H1 (cell line): Measurements from ENCODE around the gene PRKAR2B. TPM values are rescaled to one million over a fixed set of nuclear protein-coding genes. Genes with fewer than 3 reads are reported as not detected.
A peak's percentile ranks its signal among the peaks of the same experiment; 100 is the strongest.

Experiments used
- CTCF ChIA-PET: fragments of 300-600 bp; sonication (Branson Sonifier 250); formaldehyde crosslinking; loops from one replicate; lab custom pipeline; 2021; ENCODE audit not compliant: partially characterized antibody; lab: Charles Lee
- POLR2A ChIA-PET: fragments of 300-600 bp; sonication (Branson Sonifier 250); formaldehyde crosslinking; loops from one replicate; lab custom pipeline; 2021; ENCODE audit warnings: inconsistent platforms; ENCODE audit not compliant: partially characterized antibody; lab: Charles Lee
- DNase-seq, 2 experiments: peaks; one replicate each; pipeline versions ENCODE4 v3.0.0 to v3.0.0-alpha.2; 2010 to 2022; ENCODE audit warnings: low spot score in 2 of 2, low read depth in 1 of 2, mixed read lengths in 1 of 2
- FAIRE-seq: peaks from 2 replicates; lab custom pipeline; 2011; peaks lifted over from hg19 to GRCh38; lab: Jason Lieb, UNC
- H2AFZ ChIP-seq: 2 replicates; pipeline ENCODE4 v1.8.1; 2012; ENCODE audit warnings: low read length, inconsistent platforms
- H2AK5ac ChIP-seq: 2 replicates; pipeline ENCODE4 v1.6.1; 2013; ENCODE audit warnings: low read depth, low read length
- H2BK120ac ChIP-seq: replicated peaks from 2 replicates; pipeline ENCODE3; 2013; ENCODE audit warnings: low read depth, low read length, inconsistent platforms
- H2BK12ac ChIP-seq: 2 replicates; pipeline ENCODE4 v1.6.1; 2013; ENCODE audit warnings: low read depth, low read length
- H2BK15ac ChIP-seq: 2 replicates; pipeline ENCODE4 v1.6.1; 2013; ENCODE audit warnings: low read length
- H2BK20ac ChIP-seq: 2 replicates; pipeline ENCODE4 v1.6.1; 2013; ENCODE audit warnings: low read length
- H2BK5ac ChIP-seq: 2 replicates; pipeline ENCODE4 v1.6.1; 2013; ENCODE audit warnings: low read depth, low read length
- H3K14ac ChIP-seq: 2 replicates; pipeline ENCODE4 v1.6.1; 2013; ENCODE audit warnings: inconsistent platforms; ENCODE audit not compliant: insufficient read length
- H3K18ac ChIP-seq: 2 replicates; pipeline ENCODE4 v1.6.1; 2013; ENCODE audit warnings: low read length; ENCODE audit errors: extremely low read depth
- H3K23ac ChIP-seq: 2 replicates; pipeline ENCODE4 v1.6.1; 2013; ENCODE audit warnings: inconsistent platforms; ENCODE audit not compliant: insufficient read length
- H3K23me2 ChIP-seq: 2 replicates; pipeline ENCODE4 v1.6.1; 2013; ENCODE audit warnings: low read depth, low read length
- H3K27ac ChIP-seq: 2 replicates; pipeline ENCODE4 v1.6.1; 2011; ENCODE audit warnings: low read depth, low read length, inconsistent platforms
- H3K27me3 ChIP-seq, 4 experiments: replicated peaks in 1 of 4; 1 replicate in 1 of 4; 2 replicates in 3 of 4; pipeline versions ENCODE4 v1.6.1 to v1.8.1; 2011 to 2013; ENCODE audit warnings: low read length in 3 of 4, mild to moderate bottlenecking in 3 of 4, inconsistent platforms in 2 of 4, mixed read lengths in 2 of 4, moderate library complexity in 1 of 4; ENCODE audit not compliant: control insufficient read depth in 3 of 4, insufficient read depth in 3 of 4; ENCODE audit errors: extremely low read depth in 1 of 4
- H3K36me3 ChIP-seq, 4 experiments: 2 replicates each; pipeline versions ENCODE4 v1.6.1 to v1.8.1; 2011 to 2013; ENCODE audit warnings: mild to moderate bottlenecking in 4 of 4, low read length in 3 of 4, moderate library complexity in 2 of 4, control low read depth in 1 of 4, inconsistent platforms in 1 of 4; ENCODE audit not compliant: insufficient read depth in 4 of 4, control insufficient read depth in 2 of 4
- H3K4ac ChIP-seq: replicated peaks from 2 replicates; pipeline ENCODE3; 2013; ENCODE audit warnings: low read length, low read depth, mixed read lengths, inconsistent platforms; ENCODE audit not compliant: insufficient read length
- H3K4me1 ChIP-seq, 4 experiments: replicated peaks in 1 of 4; 1 replicate in 1 of 4; 2 replicates in 3 of 4; pipeline versions ENCODE4 v1.6.1 to v1.8.1; 2011 to 2013; ENCODE audit warnings: low read length in 3 of 4, inconsistent platforms in 2 of 4, mixed read lengths in 1 of 4; ENCODE audit not compliant: insufficient read depth in 4 of 4, control insufficient read depth in 3 of 4
- H3K4me2 ChIP-seq, 2 experiments: 2 replicates each; pipeline versions ENCODE4 v1.6.1 to v1.8.1; 2011 to 2013; ENCODE audit warnings: low read depth in 2 of 2, low read length in 2 of 2, control low read depth in 1 of 2, inconsistent platforms in 1 of 2, mild to moderate bottlenecking in 1 of 2; ENCODE audit not compliant: insufficient read depth in 1 of 2
- H3K4me3 ChIP-seq, 4 experiments: fragments of 200-600, 300-600 bp in 1 of 4; sonication (generic), shearing (Covaris generic), sonication (Bioruptor Twin) in 1 of 4; 2 replicates each; pipeline versions ENCODE4 v1.5.1 to v1.8.1; 2011 to 2016; ENCODE audit warnings: low read length in 4 of 4, low read depth in 3 of 4, control low read depth in 2 of 4, inconsistent platforms in 2 of 4, mild to moderate bottlenecking in 2 of 4, mixed read lengths in 1 of 4, moderate library complexity in 1 of 4; ENCODE audit not compliant: insufficient read depth in 2 of 4; ENCODE audit errors: extremely low read depth in 1 of 4
- H3K56ac ChIP-seq: replicated peaks from 2 replicates; pipeline ENCODE3; 2013; ENCODE audit warnings: low read depth, mild to moderate bottlenecking, mixed read lengths, low read length, inconsistent platforms; ENCODE audit not compliant: insufficient read length
- H3K79me1 ChIP-seq: 2 replicates; pipeline ENCODE4 v1.6.1; 2013; ENCODE audit warnings: low read depth, low read length, control low read depth
- H3K79me2 ChIP-seq, 2 experiments: 2 replicates each; pipeline versions ENCODE4 v1.6.1 to v1.8.1; 2012 to 2013; ENCODE audit warnings: low read length in 2 of 2, mild to moderate bottlenecking in 2 of 2, inconsistent platforms in 1 of 2; ENCODE audit not compliant: insufficient read depth in 2 of 2, control insufficient read depth in 1 of 2
- H3K9ac ChIP-seq, 4 experiments: replicated peaks in 1 of 4; 1 replicate in 1 of 4; 2 replicates in 3 of 4; pipeline versions ENCODE4 v1.6.1 to v1.8.1; 2011 to 2013; ENCODE audit warnings: low read depth in 3 of 4, low read length in 3 of 4, control low read depth in 2 of 4, mild to moderate bottlenecking in 2 of 4, moderate library complexity in 2 of 4, inconsistent platforms in 1 of 4; ENCODE audit errors: extremely low read depth in 1 of 4
- H3K9me3 ChIP-seq, 2 experiments: 2 replicates each; pipeline versions ENCODE4 v1.6.1 to v1.8.1; 2012 to 2013; ENCODE audit warnings: mild to moderate bottlenecking in 2 of 2, moderate library complexity in 2 of 2, control low read depth in 1 of 2, inconsistent platforms in 1 of 2, low read depth in 1 of 2, low read length in 1 of 2, mixed read lengths in 1 of 2; ENCODE audit not compliant: insufficient read depth in 2 of 2
- H4K20me1 ChIP-seq, 2 experiments: replicated peaks in 1 of 2; 2 replicates each; pipeline versions ENCODE3 to v1.8.1; 2011 to 2013; ENCODE audit warnings: inconsistent platforms in 2 of 2, low read length in 2 of 2, mild to moderate bottlenecking in 1 of 2; ENCODE audit not compliant: insufficient read depth in 2 of 2, control insufficient read depth in 1 of 2
- H4K5ac ChIP-seq: 2 replicates; pipeline ENCODE4 v1.6.1; 2013; ENCODE audit warnings: low read length, low read depth, mixed read lengths, inconsistent platforms; ENCODE audit not compliant: insufficient read length
- H4K8ac ChIP-seq: 2 replicates; pipeline ENCODE4 v1.8.0; 2013; ENCODE audit warnings: mild to moderate bottlenecking, moderate library complexity, low read length, inconsistent platforms; ENCODE audit not compliant: insufficient read depth; ENCODE audit errors: extremely low read depth
- H4K91ac ChIP-seq: replicated peaks from 2 replicates; pipeline ENCODE3; 2013; ENCODE audit warnings: low read length, mixed read lengths, inconsistent platforms; ENCODE audit not compliant: insufficient read length
- HDAC6 ChIP-seq: IDR thresholded peaks from one replicate; pipeline ENCODE4 v1.7.1; 2012; ENCODE audit warnings: low read depth, mild to moderate bottlenecking, inconsistent platforms, low read length, moderate library complexity
- KDM4A ChIP-seq: IDR thresholded peaks from one replicate; pipeline ENCODE4 v1.7.1; 2012; ENCODE audit warnings: low read depth, mild to moderate bottlenecking, moderate library complexity, low read length, inconsistent platforms; ENCODE audit not compliant: severe bottlenecking
- RNF2 ChIP-seq: fragments of 200-900, 300-1000 bp; sonication (generic); IDR thresholded peaks from 2 replicates; pipeline ENCODE4 v1.7.1; 2016; ENCODE audit warnings: borderline replicate concordance, low read depth, mild to moderate bottlenecking, antibody characterized with exemption, low read length; ENCODE audit not compliant: poor library complexity, severe bottlenecking; ENCODE audit errors: missing control alignments
- SIN3A ChIP-seq, 2 experiments: IDR thresholded peaks in 1 of 2; conservative IDR thresholded peaks in 1 of 2; 2 replicates each; pipeline ENCODE4 v1.6.1; 2011 to 2012; ENCODE audit warnings: low read length in 2 of 2, improper control_type of control experiment in 1 of 2, low read depth in 1 of 2, mild to moderate bottlenecking in 1 of 2
- SP2 ChIP-seq: IDR thresholded peaks from 2 replicates; pipeline ENCODE4 v1.6.1; 2012; ENCODE audit warnings: mild to moderate bottlenecking, low read length, inconsistent platforms
- WGBS, 2 experiments: shearing (Covaris generic) in 1 of 2; methylation state at CpG; one replicate each; pipeline versions ENCODE4 v1.1.6 to v1.1.7; 2013 to 2015; ENCODE audit warnings: low lambda C conversion rate in 2 of 2, mixed read lengths in 2 of 2, inconsistent platforms in 1 of 2, low coverage in 1 of 2, missing lambda C conversion rate in 1 of 2; ENCODE audit not compliant: insufficient replicate concordance in 2 of 2, insufficient coverage in 1 of 2, insufficient read length in 1 of 2; ENCODE audit errors: extremely low coverage in 1 of 2, missing lambda C conversion rate in 1 of 2; 5-methylcytosine and 5-hydroxymethylcytosine counted together
- polyA plus RNA-seq, 7 experiments: library from polyadenylated mRNA; depleted of rRNA in 3 of 7; stranded (reverse) in 5 of 7; unstranded in 2 of 7; fragments of >200 nt in 5 of 7; fragments of 200-250 nt in 2 of 7; gene quantifications; 1 replicate in 5 of 7; 2 replicates in 1 of 7; 4 replicates in 1 of 7; pipeline versions ENCODE4 v1.2.1 to v1.2.3, GENCODE V29; 2011 to 2013; ENCODE audit warnings: missing spikeins in 2 of 7, mixed read lengths in 2 of 7
- total RNA-seq: library from RNA; stranded (reverse); fragmentation: NEBNext Ultra II Directional; extraction: Animal tissue kit (Norgen Biotek cat#: 25700); gene quantifications from 2 replicates; pipeline ENCODE4 v1.2.1, GENCODE V29; 2021

Gene PRKAR2B
- total and polyA plus RNA-seq, 2 of the 8 experiments (the other 6 are each of a cell fraction or from before 2014, with no cell fraction given), result 10.4 to 37.0 TPM

GRCh38 chr7:107168233-107169119, 124.0 kb downstream of the PRKAR2B start, which contains the start of gene HBP1:
TSS of gene HBP1 (plus strand) at chr7:107169003. CDS start at chr7:107179894, 10,891 bp downstream.
- Histone ChIP-seq H3K4me3 (peak within 1 kb of the TSS; percentile 79 to 85 (median 84)), H2BK15ac (no peak within 1 kb of the TSS), H3K4me2 (peak within 1 kb of the TSS; percentile 91 to 93), H3K56ac (peak within 1 kb of the TSS; percentile 74), H4K20me1 (no peaks in the 10 kb centered on the region), H4K8ac (peak within 1 kb of the TSS; percentile 98; the same call in 1 of the 2 replicates), H2BK120ac (no peak within 1 kb of the TSS), H2BK12ac (peak within 1 kb of the TSS; percentile 93; the same call in 1 of the 2 replicates), H2AFZ (peak within 1 kb of the TSS; percentile 69), H3K36me3 (no peaks in the 10 kb centered on the region), H3K9ac (peak within 1 kb of the TSS; percentile 85 to 92 (median 90)), H2AK5ac (peak within 1 kb of the TSS; percentile 28; the same call in 1 of the 2 replicates), H3K23me2 (peaks cover 4% of the 10 kb centered on the region), H3K27ac (peak within 1 kb of the TSS; percentile 96), H3K27me3 (no peaks in the 10 kb centered on the region), H3K9me3 (no peaks in the 10 kb centered on the region), H2BK20ac (no peak within 1 kb of the TSS), H3K4me1 (peaks cover 0 to 5% (median under 1%) of the 10 kb centered on the region in 4 experiments; a peak in 3 of 7 replicates), H3K23ac (no peak within 1 kb of the TSS), H3K79me2 (peaks cover 6 to 34% of the 10 kb centered on the region in 2 experiments), H3K79me1 (no peaks in the 10 kb centered on the region), H3K4ac (peak within 1 kb of the TSS; percentile 3), H3K18ac (no peak within 1 kb of the TSS; the same call in 1 of the 2 replicates), H2BK5ac (peak within 1 kb of the TSS; percentile 94), H3K14ac (no peak within 1 kb of the TSS), H4K5ac (peak within 1 kb of the TSS; percentile 91), H4K91ac (no peak within 1 kb of the TSS)
- POLR2A ChIA-PET, result interaction anchor here (0.9 to 2.5 kb wide), 14 partner anchors 11 to 779 kb away, joined by 3 to 12 read pairs (median 4); partner anchors contain the start of gene CBLL1
- CTCF ChIA-PET, result interaction anchor here (0.6 to 6.6 kb wide), 14 partner anchors 16 to 720 kb away, joined by 3 to 68 read pairs (median 4); no protein-coding TSS in a partner anchor
- FAIRE-seq, result peak; percentile 97
- 1% methylated on average over 33 of the region's 44 CpGs; no CpG with 5 or more reads in 1 of the 2 experiments for WGBS, 2 experiments
- DNase-seq, result peak; percentile 98 to 100
- TF ChIP-seq HDAC6 (no peak), SP2 (peak; percentile 97), RNF2 (no peak), KDM4A (peak; percentile 10), SIN3A (conservative IDR thresholded peaks at IDR 0.05 in 1 of 2, IDR thresholded peaks at IDR 0.05 in 1 of 2; ENCODE audit: low read depth in 1 of 2, low read length in 2 of 2) (peak; percentile 92 to 94)
